HEK293 (cell line): ENCODE data around the gene FGD4.

Experiments
- CTCF ChIA-PET: fragments of 350-600 bp; formaldehyde crosslinking; extraction: SDS; loops from one replicate; lab custom pipeline; 2021; ENCODE audit warnings: antibody characterized with exemption; lab: Yijun Ruan, JAX
- POLR2A ChIA-PET: fragments of 300-600 bp; formaldehyde crosslinking; extraction: SDS; loops from one replicate; lab custom pipeline; 2020; ENCODE audit warnings: antibody characterized with exemption, inconsistent platforms; lab: Yijun Ruan, JAX
- H3K27ac ChIP-seq: fragments of 200-500 bp; sonication (Bioruptor generic); 2 replicates; pipeline ENCODE4 v1.5.1; 2014; ENCODE audit warnings: low read depth, low read length, control low read depth, inconsistent platforms; ENCODE audit errors: extremely low read depth
- H3K36me3 ChIP-seq, 2 experiments: fragments of 200-500 bp in 1 of 2; sonication (Bioruptor generic) in 1 of 2; 1 replicate in 1 of 2; 2 replicates in 1 of 2; pipeline ENCODE4 v1.5.1; 2014 to 2017; ENCODE audit warnings: inconsistent platforms in 2 of 2, low read length in 2 of 2; ENCODE audit not compliant: control insufficient read depth in 2 of 2, insufficient read depth in 1 of 2
- H3K4me1 ChIP-seq: fragments of 200-500 bp; sonication (Bioruptor generic); 2 replicates; pipeline ENCODE4 v1.5.1; 2014; ENCODE audit warnings: mild to moderate bottlenecking, low read length, inconsistent platforms; ENCODE audit not compliant: control insufficient read depth, insufficient read depth
- H3K4me3 ChIP-seq: 2 replicates; pipeline ENCODE4 v1.5.1; 2011; ENCODE audit warnings: low read depth, mild to moderate bottlenecking, control low read depth, low read length, moderate library complexity
- H3K9me3 ChIP-seq: fragments of 200-500 bp; sonication (Bioruptor generic); 2 replicates; pipeline ENCODE4 v1.5.1; 2014; ENCODE audit warnings: low read depth, low read length, inconsistent platforms; ENCODE audit not compliant: control insufficient read depth, insufficient read depth
- PRDM4 ChIP-seq: fragments of 450-650 bp; formaldehyde crosslinking; IDR thresholded peaks from 2 replicates; pipeline ENCODE4 v1.5.1; 2017; ENCODE audit warnings: missing biosample characterization, missing genetic modification characterization
- REPIN1 ChIP-seq: fragments of 450-650 bp; formaldehyde crosslinking; IDR thresholded peaks from 2 replicates; pipeline ENCODE4 v1.5.1; 2017; ENCODE audit warnings: missing biosample characterization, missing genetic modification characterization, low read depth
- SCRT1 ChIP-seq: fragments of 450-650 bp; formaldehyde crosslinking; IDR thresholded peaks from 2 replicates; pipeline ENCODE4 v1.5.1; 2016; ENCODE audit warnings: missing biosample characterization, missing genetic modification characterization, borderline replicate concordance
- SP2 ChIP-seq: fragments of 450-650 bp; formaldehyde crosslinking; IDR thresholded peaks from 2 replicates; pipeline ENCODE4 v1.5.1; 2016; ENCODE audit warnings: missing biosample characterization, missing genetic modification characterization
- ZBTB10 ChIP-seq: fragments of 450-650 bp; formaldehyde crosslinking; IDR thresholded peaks from 2 replicates; pipeline ENCODE4 v1.5.1; 2016; ENCODE audit warnings: missing biosample characterization, missing genetic modification characterization
- ZNF114 ChIP-seq: fragments of 450-650 bp; formaldehyde crosslinking; IDR thresholded peaks from 2 replicates; pipeline ENCODE4 v1.5.0; 2017; ENCODE audit warnings: missing biosample characterization, missing genetic modification characterization
- ZNF221 ChIP-seq: fragments of 450-650 bp; formaldehyde crosslinking; IDR thresholded peaks from 2 replicates; pipeline ENCODE4 v1.5.1; 2017; ENCODE audit warnings: missing biosample characterization, missing genetic modification characterization, borderline replicate concordance
- ZNF335 ChIP-seq: fragments of 450-650 bp; formaldehyde crosslinking; conservative IDR thresholded peaks from 2 replicates; pipeline ENCODE4 v1.5.1; 2016; ENCODE audit warnings: missing biosample characterization, missing genetic modification characterization
- ZNF423 ChIP-seq: fragments of 450-650 bp; formaldehyde crosslinking; IDR thresholded peaks from 2 replicates; pipeline ENCODE4 v1.5.1; 2016; ENCODE audit warnings: missing biosample characterization, missing genetic modification characterization
- ZNF791 ChIP-seq: fragments of 450-650 bp; formaldehyde crosslinking; IDR thresholded peaks from 2 replicates; pipeline ENCODE4 v1.5.1; 2016; ENCODE audit warnings: missing biosample characterization, missing genetic modification characterization
- TF ChIP-seq, protein P1 (sequence below): fragments of 450-650 bp; formaldehyde crosslinking; IDR thresholded peaks from 2 replicates; pipeline ENCODE4 v1.5.1; 2016; ENCODE audit warnings: missing biosample characterization, missing genetic modification characterization
- TF ChIP-seq, protein P2 (sequence below): fragments of 450-650 bp; formaldehyde crosslinking; IDR thresholded peaks from 2 replicates; pipeline ENCODE4 v1.5.1; 2016; ENCODE audit warnings: missing biosample characterization, missing genetic modification characterization

Gene FGD4

DNA sequence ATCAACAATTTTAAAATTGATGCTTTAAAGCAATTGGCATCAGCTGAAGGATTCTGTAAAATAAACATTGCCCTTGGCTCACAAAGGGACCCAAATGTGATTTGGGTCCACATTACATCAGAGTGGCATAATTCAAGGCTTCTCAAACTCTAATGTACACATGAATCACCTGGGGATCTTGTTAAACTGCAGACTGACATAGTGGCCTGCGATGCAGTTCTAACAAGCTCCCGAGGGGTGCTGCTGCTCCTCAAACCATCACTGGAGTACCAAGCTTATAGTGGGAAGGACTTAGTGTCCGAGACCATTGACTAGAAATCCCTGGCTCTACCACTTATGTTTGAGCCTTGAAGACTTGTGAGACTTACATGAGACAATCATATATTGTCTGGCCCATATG, 247.9 kb downstream of the FGD4 start:
- POLR2A ChIA-PET: no interaction called here
- H3K36me3 ChIP-seq: peaks cover 0 to 2% of the 10 kb centered on the region in 2 experiments; a peak in 1 of 3 replicates
- CTCF ChIA-PET: interaction anchor here (0.6 to 1.6 kb wide), 4 partner anchors 10 to 1660 kb away, joined by 3 to 9 read pairs (median 3); no protein-coding TSS in a partner anchor
- no peak overlapping the region for H3K27ac ChIP-seq
- no peak overlapping the region for H3K4me3 ChIP-seq
- peaks cover 4% of the 10 kb centered on the region; the same call in 1 of the 2 replicates for H3K4me1 ChIP-seq
- TF ChIP-seq ZNF335 (tag by site-specific recombination) (0 out of 2 replicates have a peak, but pooled peaks have one; percentile 15), ZNF423 (tag by site-specific recombination) (no peak), SCRT1 (tag by site-specific recombination) (no peak), REPIN1 (tag by site-specific recombination) (no peak), ZBTB10 (tag by site-specific recombination) (no peak), ZNF791 (tag by site-specific recombination) (no peak), PRDM4 (tag by site-specific recombination) (no peak)
- H3K9me3 ChIP-seq: no peaks in the 10 kb centered on the region

DNA sequence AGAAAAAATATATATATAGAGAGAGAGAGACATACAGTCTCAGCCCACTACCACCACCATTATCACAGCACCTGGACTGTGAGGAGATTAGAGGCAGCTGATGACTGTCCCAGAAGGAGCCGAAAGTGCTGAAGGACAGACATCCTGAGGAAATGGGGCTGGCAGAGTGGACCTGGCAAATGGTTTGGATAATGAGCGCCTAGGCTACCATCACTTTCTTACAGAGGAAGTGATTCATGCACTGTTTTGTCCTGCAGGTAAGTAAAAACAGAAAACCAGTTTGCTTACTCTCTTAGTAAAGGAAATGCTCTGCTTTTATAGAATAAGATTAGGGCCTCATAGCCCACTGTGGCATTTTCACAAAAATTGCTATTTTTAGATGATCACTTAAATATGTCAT, 251.2 kb downstream of the FGD4 start:
- ChIA-PET POLR2A (no interaction called here), CTCF (interaction anchor here (0.7 kb wide), 1 partner anchor 9 kb away, joined by 4 read pairs; no protein-coding TSS in a partner anchor)
- Histone ChIP-seq H3K36me3 (peaks cover 0 to 2% of the 10 kb centered on the region in 2 experiments; a peak in 1 of 3 replicates), H3K27ac (no peak overlapping the region), H3K4me3 (no peak overlapping the region), H3K9me3 (no peaks in the 10 kb centered on the region), H3K4me1 (no peaks in the 10 kb centered on the region)
- TF ChIP-seq, protein P1, sequence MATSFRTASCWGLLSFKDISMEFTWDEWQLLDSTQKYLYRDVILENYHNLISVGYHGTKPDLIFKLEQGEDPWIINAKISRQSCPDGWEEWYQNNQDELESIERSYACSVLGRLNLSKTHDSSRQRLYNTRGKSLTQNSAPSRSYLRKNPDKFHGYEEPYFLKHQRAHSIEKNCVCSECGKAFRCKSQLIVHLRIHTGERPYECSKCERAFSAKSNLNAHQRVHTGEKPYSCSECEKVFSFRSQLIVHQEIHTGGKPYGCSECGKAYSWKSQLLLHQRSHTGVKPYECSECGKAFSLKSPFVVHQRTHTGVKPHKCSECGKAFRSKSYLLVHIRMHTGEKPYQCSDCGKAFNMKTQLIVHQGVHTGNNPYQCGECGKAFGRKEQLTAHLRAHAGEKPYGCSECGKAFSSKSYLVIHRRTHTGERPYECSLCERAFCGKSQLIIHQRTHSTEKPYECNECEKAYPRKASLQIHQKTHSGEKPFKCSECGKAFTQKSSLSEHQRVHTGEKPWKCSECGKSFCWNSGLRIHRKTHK (tag by site-specific recombination): no peak
- TF ChIP-seq SP2 (tag by site-specific recombination) (no peak), ZNF114 (tag by site-specific recombination) (no peak)

DNA sequence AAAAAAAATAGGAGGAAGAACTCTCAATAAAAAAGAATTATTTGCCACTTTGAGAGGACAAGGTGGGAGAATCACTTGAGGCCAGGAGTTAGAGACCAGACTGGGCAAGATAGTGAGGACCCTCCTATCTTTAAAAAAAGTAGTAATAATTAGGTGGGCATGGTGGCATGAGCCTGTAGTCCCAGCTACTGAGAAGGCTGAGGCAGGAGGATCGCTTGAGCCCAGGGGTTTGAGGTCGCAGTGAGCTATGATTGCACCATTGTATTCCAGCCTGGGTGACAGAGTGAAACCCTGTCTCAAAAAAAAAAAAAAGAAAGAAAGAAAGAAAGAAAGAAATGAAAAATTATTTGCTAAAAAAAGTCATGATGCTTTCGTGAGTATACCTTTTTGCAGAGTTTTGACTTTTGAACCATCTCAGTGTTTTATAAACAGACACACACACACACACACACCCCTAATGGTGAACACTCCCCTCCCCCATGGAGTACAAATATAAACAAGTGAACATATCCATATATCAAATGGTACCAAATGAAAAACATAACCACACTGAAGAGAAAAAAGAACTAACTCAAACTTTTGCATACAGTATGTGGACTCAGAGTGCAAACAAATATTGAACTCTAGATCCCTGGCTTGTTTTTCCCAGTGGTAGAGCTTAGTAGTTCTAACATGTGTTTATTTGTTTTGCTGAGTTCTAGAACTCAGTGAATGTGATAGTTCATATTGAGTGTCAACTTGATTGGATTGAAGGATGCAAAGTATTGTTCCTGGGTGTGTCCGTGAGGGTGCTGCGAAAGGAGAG, 252.0 kb downstream of the FGD4 start:
- no peaks in the 10 kb centered on the region for H3K36me3 ChIP-seq
- no peaks in the 10 kb centered on the region for H3K9me3 ChIP-seq
- ChIA-PET POLR2A (no interaction called here), CTCF (interaction anchor here (1.0 kb wide), 2 partner anchors 21 to 286 kb away, joined by 3 to 4 read pairs; no protein-coding TSS in a partner anchor)
- TF ChIP-seq, protein P2, sequence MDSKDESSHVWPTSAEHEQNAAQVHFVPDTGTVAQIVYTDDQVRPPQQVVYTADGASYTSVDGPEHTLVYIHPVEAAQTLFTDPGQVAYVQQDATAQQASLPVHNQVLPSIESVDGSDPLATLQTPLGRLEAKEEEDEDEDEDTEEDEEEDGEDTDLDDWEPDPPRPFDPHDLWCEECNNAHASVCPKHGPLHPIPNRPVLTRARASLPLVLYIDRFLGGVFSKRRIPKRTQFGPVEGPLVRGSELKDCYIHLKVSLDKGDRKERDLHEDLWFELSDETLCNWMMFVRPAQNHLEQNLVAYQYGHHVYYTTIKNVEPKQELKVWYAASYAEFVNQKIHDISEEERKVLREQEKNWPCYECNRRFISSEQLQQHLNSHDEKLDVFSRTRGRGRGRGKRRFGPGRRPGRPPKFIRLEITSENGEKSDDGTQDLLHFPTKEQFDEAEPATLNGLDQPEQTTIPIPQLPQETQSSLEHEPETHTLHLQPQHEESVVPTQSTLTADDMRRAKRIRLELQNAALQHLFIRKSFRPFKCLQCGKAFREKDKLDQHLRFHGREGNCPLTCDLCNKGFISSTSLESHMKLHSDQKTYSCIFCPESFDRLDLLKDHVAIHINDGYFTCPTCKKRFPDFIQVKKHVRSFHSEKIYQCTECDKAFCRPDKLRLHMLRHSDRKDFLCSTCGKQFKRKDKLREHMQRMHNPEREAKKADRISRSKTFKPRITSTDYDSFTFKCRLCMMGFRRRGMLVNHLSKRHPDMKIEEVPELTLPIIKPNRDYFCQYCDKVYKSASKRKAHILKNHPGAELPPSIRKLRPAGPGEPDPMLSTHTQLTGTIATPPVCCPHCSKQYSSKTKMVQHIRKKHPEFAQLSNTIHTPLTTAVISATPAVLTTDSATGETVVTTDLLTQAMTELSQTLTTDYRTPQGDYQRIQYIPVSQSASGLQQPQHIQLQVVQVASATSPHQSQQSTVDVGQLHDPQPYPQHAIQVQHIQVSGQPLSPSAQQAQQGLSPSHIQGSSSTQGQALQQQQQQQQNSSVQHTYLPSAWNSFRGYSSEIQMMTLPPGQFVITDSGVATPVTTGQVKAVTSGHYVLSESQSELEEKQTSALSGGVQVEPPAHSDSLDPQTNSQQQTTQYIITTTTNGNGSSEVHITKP (tag by site-specific recombination): peak; percentile 88
- TF ChIP-seq ZNF221 (tag by site-specific recombination): no peak
- no peak overlapping the region for H3K27ac ChIP-seq
- H3K4me3 ChIP-seq: no peak overlapping the region
- H3K4me1 ChIP-seq: no peaks in the 10 kb centered on the region
